HG03039 (cell line): ENCODE results near the gene ZNHIT6.
"Not testable (repeated sequence)": the region's sequence is repeated elsewhere in the genome, so short reads cannot be mapped to it uniquely, and the experiment has no call there.

Experiments used
- ATAC-seq: cut with Tn5 transposase; IDR thresholded peaks from one replicate; pipeline ENCODE4 v1.9.1; 2021; ENCODE audit warnings: mild to moderate bottlenecking, moderate library complexity; ENCODE audit not compliant: unreplicated experiment

ZNHIT6 gene

GRCh38 chr1:85707990-85708828 is at the start of gene ZNHIT6:
Gene ZNHIT6 (minus strand): TSS chr1:85708433. CDS start chr1:85708284, 149 bp downstream.
- ATAC-seq = peak; percentile 84

- no peak for ATAC-seq
These were observed 48.6 kb upstream of the ZNHIT6 start for GRCh38 chr1:85756864-85757263.

- no peak for ATAC-seq
These were observed 39.9 kb upstream of the ZNHIT6 start for GRCh38 chr1:85748120-85748519.

GRCh38 chr1:85746777-85747176 is 38.5 kb upstream of the ZNHIT6 start:
- ATAC-seq = no peak

GRCh38 chr1:85743814-85744213 is 35.6 kb upstream of the ZNHIT6 start:
- no peak for ATAC-seq

- ATAC-seq = no peak
These were observed 26.7 kb upstream of the ZNHIT6 start for GRCh38 chr1:85734931-85735330.

GRCh38 chr1:85718678-85719340 is 10.6 kb upstream of the ZNHIT6 start:
- ATAC-seq = no peak

GRCh38 chr1:85714418-85715114 is 6.3 kb upstream of the ZNHIT6 start:
- not testable (repeated sequence) for ATAC-seq

- ATAC-seq = no peak
These were observed 595 bp upstream of the ZNHIT6 start for GRCh38 chr1:85708829-85709227.

GRCh38 chr1:85707267-85707989 is 805 bp downstream of the ZNHIT6 start:
- no peak for ATAC-seq

GRCh38 chr1:85705940-85706339 is 2.3 kb downstream of the ZNHIT6 start:
- ATAC-seq = no peak

GRCh38 chr1:85700422-85700821 is 7.8 kb downstream of the ZNHIT6 start:
- ATAC-seq = no peak

- no peak for ATAC-seq
These were observed 10.3 kb downstream of the ZNHIT6 start for GRCh38 chr1:85697895-85698294.

GRCh38 chr1:85692730-85693314 is 15.4 kb downstream of the ZNHIT6 start:
- no peak for ATAC-seq

GRCh38 chr1:85689775-85690404 is 18.3 kb downstream of the ZNHIT6 start:
- no peak for ATAC-seq

- no peak for ATAC-seq
These were observed 24.8 kb downstream of the ZNHIT6 start for GRCh38 chr1:85683292-85684025.

- no peak for ATAC-seq
These were observed 27.1 kb downstream of the ZNHIT6 start for GRCh38 chr1:85681087-85681486.

GRCh38 chr1:85678193-85678592 is 30.0 kb downstream of the ZNHIT6 start:
- ATAC-seq = no peak

GRCh38 chr1:85677656-85678055 is 30.6 kb downstream of the ZNHIT6 start:
- ATAC-seq = no peak
